Activated CD8-positive, alpha-beta memory T cell treated with anti-CD3 and anti-CD28 coated beads, Interleukin-2, amount 50 U/mL, for 4 hours (primary cell): ENCODE measurements around the gene TLE6.
"Not testable (repeated sequence)": the region's sequence is repeated elsewhere in the genome, so short reads cannot be mapped to it uniquely, and the experiment has no call there.

Experiments used
- DNase-seq: peaks from one replicate; pipeline ENCODE4 v3.0.0-alpha.2; 2020

The TLE6 gene

GRCh38 chr19:2974342-2975041, 2.9 kb upstream of the TLE6 start:
- no peak for DNase-seq

GRCh38 chr19:2976609-2977000, 759 bp upstream of the TLE6 start:
- no peak for DNase-seq

- DNase-seq: no peak
These were observed 378 bp downstream of the TLE6 start for GRCh38 chr19:2977746-2978138.

DNA sequence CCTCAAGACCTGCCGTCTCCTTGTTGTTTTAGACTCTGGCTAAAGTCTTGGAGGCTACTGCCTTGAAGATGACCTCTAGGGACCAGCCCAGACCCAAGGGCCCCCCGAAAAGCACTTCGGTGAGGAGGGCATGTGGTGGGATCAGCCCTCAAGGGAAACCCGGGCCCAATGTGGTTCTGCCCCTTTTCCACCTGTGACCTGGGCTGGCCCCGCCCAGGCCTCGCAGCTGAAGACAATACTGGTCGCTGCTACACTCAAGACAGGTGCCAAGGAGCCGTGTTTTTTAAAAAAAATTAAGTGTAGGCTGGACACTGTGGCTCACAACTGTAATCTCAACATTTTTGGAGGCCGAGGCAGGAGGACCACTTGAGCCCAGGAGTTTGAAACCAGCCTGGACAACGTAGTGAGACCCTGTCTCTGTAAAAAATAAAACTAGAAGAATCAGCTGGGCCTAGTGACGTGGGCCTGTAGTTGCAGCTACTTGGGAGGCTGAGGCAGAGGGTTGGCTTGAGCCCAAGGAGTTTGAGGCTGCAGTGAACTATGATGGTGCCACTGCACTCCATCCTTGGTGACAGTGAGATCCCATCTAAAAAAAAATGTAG, 903 bp downstream of the TLE6 start:
- no peak for DNase-seq

- no peak for DNase-seq
These were observed 1.4 kb downstream of the TLE6 start for GRCh38 chr19:2978772-2979171.

- no peak for DNase-seq
These were observed 4.5 kb downstream of the TLE6 start for GRCh38 chr19:2981898-2982297.

DNA sequence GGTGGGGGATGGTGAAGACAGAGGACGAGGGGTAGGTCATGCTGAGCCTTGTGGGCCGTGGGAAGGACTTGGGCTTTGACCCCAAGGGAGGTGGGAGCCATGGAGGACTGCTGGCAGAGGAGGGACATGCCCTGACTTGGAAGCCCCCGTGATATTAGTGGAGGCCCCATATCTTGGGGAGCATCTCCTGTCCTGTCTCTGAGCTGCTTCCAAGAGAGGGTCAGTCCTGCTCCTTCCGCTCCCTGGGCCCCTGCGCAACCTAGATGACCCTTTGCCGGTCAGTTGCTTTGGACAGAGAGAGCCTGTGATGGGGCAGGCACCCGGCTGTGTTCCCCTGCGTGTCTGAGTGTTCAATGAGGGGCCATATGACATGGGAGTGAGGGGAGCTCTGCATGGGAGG, 5.2 kb downstream of the TLE6 start:
- no peak for DNase-seq

DNA sequence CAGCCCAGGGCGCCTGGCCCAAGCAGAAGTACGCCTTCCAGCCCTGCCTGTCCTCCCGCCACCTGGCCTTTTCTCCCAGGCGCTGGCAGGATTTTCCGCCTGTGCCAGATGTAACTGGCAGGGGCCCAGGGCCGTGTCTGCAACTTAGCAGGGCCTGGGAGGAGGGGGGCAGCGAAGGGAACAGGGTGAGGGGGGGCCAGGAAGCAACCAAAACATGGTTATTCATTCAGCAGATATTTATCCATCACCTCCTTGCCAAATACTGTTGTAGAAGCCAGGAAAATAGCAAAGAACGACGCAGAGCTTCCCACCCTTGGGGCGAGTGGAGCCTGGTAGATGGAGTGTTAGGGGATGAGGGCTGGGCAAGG, 5.6 kb downstream of the TLE6 start:
- DNase-seq: no peak

GRCh38 chr19:2983351-2984214, 6.2 kb downstream of the TLE6 start:
- DNase-seq: no peak

- DNase-seq: no peak
These were observed 6.8 kb downstream of the TLE6 start for GRCh38 chr19:2984215-2984528.

DNA sequence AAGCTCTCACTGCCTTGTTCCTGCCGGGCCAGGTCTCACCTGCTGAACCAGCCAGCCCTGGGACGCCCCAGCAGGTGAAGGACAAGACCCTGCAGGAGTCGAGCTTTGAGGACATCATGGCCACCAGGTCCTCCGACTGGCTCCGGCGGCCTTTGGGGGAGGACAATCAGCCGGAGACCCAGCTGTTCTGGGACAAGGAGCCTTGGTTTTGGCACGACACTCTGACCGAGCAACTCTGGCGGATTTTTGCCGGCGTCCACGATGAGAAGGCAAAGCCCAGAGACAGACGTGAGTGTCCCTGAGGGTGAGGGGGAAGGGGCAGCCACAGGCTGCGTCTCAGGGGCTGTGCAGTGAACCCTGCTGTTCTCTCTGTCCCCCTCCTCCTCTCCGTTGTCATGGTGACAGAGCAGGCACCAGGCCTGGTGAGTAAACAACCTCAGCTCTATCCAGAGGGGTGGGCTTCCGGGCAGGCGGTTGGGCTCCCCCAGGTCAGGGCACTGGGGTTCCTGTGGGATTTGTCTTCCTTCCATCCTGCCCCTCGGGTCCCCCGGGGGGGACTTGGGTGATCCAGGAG, 9.7 kb downstream of the TLE6 start:
- DNase-seq: no peak

DNA sequence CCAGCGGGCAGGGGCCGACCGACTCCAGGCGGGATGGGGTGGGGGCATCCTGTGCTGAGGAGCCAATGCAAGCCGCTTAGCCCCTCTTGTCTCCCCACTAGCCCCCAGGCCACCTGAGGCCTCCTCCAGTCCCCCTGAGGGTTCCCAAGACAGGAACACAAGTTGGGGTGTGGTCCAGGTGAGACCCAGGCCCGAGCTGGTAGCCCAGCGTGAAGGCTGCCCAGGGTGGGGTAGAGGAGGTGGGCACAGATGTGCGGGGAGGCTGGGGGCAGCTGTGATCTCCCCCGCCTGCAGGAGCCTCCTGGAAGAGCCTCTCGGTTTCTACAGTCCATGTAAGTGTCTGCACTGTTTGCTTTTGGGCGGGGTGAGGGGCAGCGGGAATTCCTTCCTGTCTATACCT, 10.4 kb downstream of the TLE6 start:
- no peak for DNase-seq

DNA sequence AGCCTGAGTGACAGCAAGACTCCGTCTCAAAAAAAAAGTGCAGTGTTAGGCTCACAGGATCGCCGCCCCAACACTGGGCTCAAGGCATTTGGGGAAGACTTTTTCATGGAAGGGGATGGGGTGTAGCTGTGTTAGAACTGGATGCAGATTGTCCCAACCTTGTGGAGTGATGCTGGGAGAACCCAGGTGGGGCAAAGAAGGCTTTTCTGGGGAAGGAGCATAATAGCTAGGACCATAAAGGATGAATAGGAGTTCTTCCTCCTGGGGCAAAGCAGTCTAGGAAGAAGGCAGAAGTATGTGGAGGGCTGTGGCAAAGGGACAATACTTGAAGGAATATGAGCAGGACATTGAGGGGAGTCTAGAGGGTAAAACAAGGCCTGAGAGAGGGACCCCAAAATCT, 11.2 kb downstream of the TLE6 start:
- DNase-seq: no peak

DNA sequence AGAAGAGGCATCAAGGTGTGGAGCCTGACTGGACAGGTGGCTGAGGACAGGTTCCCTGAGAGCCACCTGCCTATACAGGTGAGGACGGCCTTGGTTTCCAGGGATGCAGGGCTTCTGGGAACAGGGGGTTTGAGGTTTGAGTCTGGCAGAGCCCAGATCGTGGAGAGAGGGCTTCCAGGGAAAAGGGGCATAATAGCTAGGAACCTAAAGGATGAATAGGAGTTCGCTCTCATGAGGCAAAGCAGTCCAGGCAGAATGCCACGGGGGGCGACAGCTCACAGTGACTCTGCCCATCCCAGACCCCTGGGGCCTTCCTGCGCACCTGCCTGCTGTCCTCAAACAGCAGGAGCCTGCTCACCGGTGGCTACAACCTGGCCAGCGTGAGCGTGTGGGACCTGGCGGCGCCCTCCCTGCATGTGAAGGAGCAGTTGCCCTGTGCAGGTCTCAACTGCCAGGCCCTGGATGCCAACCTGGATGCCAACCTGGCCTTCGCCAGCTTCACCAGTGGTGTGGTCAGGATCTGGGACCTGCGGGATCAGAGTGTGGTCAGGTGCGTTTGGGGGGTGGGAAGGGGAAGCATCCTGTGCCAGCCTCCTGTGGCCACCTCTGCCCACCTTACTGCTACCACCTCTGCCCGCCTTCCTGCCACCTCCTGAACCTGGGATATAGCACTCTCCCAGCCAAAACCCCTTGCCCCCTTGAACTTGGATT, 12.0 kb downstream of the TLE6 start:
- no peak for DNase-seq

GRCh38 chr19:2992333-2992732, 15.0 kb downstream of the TLE6 start:
- not testable (repeated sequence) for DNase-seq

DNA sequence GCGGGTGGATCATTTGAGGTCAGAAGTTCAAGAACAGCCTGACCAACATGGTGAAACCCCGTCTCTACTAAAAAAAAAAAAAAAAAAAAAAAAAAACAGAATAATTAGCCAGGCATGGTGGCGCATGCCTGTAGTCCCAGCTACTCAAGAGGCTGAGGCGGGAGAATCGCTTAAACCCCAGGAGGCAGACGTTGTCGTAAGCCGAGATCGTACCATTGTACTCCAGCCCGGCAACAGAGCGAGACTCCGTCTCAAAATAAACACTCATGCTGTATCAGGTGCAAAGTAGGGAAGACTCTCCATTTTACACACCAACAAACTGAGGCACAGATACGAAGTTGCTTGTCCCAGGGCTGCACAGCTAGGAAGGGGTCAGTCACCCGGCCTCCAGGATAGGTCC, 15.6 kb downstream of the TLE6 start:
- no peak for DNase-seq

GRCh38 chr19:2993579-2993978, 16.2 kb downstream of the TLE6 start:
- no peak for DNase-seq

GRCh38 chr19:2994588-2995131, 17.3 kb downstream of the TLE6 start:
- DNase-seq: no peak

DNA sequence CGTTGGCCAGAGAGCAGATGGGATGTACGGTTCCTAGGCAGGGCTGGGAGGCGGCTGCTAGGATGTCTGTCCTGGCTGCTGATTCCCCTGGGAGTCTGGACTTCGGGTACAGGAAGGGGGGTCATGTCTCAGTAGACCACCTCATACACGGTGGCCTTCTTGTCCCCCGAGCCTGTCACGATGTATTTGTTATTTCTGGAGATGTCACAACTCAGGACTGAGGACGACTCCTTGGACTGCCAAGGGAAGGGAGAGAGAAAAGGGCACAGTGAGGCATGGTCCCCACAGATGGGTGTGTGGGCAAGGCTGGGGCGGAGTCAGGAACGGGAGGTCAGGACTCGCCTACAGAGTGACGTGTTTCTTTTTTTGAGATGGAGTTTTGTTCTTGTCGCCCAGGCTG, 20.4 kb downstream of the TLE6 start:
- no peak for DNase-seq

DNA sequence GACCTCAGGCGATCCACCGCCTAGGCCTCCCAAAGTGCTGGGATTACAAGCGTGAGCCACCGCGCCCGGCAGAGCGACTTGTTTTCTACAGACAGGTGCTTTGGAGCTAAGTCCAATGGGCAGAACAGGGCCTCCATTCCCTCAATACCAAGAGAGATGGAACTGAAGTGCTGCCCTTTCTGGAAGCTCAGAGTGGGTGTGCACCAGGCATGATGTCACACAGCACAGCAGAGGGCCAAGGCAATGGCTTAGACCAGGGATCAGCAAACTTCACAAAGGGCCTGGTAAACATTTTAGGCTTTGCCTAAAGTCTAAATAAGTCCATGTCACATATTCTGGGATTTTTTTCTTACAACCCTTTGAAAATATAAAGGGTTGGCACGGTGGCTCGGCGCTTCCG, 21.3 kb downstream of the TLE6 start:
- no peak for DNase-seq

DNA sequence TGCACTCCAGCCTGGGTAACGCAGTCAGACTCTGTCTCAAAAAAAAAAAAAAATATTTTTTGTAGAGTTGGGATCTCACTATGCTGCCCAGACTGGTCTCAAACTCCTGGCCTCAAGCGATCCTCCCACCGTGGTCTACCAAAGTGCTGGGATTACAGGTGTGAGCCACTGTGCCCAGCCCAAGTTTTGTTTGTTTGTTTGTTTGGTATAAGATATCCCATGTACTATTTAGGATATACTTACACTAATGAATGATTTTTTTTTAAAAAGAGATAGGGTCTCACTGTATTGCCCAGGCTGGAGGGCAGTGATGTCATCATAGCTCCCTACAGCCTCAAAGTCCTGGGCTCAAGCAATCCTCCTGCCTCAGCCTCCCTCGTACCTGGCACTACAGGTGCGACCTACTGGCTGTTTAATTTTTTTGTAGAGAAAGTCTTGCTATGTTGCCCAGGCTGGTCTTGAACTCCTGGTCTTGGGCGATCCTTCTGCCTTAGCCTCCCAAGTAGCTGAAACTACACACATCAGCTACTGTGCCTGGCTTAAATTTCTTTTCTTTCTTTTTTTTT, 24.0 kb downstream of the TLE6 start:
- no peak for DNase-seq

DNA sequence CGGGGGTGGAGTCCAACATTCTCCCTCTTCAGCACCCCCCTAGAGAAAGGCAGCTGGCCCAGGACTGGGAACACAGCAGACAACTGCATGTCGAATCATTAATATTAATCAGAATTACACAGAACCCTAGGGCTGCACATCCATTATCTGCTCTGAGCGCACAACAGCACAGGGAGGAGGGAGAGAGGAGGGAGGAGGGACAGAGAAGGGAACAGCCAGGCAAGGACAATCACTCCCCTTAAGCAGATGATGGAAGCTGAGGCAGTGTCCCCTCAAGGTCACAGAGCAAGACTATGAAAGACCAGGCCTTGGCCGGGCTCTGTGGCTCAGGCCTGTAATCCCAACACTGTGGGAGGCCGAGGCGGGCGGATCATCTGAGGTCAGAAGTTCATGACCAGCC, 25.7 kb downstream of the TLE6 start:
- no peak for DNase-seq

DNA sequence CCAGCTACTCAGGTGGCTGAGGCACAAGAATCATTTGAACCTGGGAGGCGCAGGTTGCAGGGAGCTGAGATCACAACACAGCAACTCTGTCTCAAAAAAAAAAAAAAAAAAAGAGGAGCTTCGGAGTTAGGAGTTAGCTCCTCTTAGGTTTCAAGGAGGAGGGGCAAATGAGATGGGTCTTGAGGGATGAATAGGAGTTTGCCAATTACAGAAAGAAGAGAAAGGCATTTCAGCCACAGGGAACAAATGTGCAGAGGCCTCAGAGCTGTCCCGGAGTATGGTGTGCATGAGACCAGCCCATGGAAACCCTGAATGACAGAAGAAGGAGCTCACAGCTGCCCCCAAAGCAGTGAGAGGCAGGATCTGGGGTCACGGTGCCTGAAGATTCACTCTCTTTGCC, 27.2 kb downstream of the TLE6 start:
- no peak for DNase-seq
